H1 (cell line): Measurements from ENCODE around the gene TAS2R38. TPM values are rescaled to one million over a fixed set of nuclear protein-coding genes. Genes with fewer than 3 reads are reported as not detected.

Source experiments
- CTCF ChIA-PET: fragments of 300-600 bp; sonication (Branson Sonifier 250); formaldehyde crosslinking; loops from one replicate; lab custom pipeline; 2021; ENCODE audit not compliant: partially characterized antibody; lab: Charles Lee
- POLR2A ChIA-PET: fragments of 300-600 bp; sonication (Branson Sonifier 250); formaldehyde crosslinking; loops from one replicate; lab custom pipeline; 2021; ENCODE audit warnings: inconsistent platforms; ENCODE audit not compliant: partially characterized antibody; lab: Charles Lee
- DNase-seq, 2 experiments: peaks; one replicate each; pipeline versions ENCODE4 v3.0.0 to v3.0.0-alpha.2; 2010 to 2022; ENCODE audit warnings: low spot score in 2 of 2, low read depth in 1 of 2, mixed read lengths in 1 of 2
- FAIRE-seq: peaks from 2 replicates; lab custom pipeline; 2011; peaks lifted over from hg19 to GRCh38; lab: Jason Lieb, UNC
- H2AFZ ChIP-seq: 2 replicates; pipeline ENCODE4 v1.8.1; 2012; ENCODE audit warnings: low read length, inconsistent platforms
- H2AK5ac ChIP-seq: 2 replicates; pipeline ENCODE4 v1.6.1; 2013; ENCODE audit warnings: low read depth, low read length
- H2BK120ac ChIP-seq: replicated peaks from 2 replicates; pipeline ENCODE3; 2013; ENCODE audit warnings: low read depth, low read length, inconsistent platforms
- H2BK12ac ChIP-seq: 2 replicates; pipeline ENCODE4 v1.6.1; 2013; ENCODE audit warnings: low read depth, low read length
- H2BK15ac ChIP-seq: 2 replicates; pipeline ENCODE4 v1.6.1; 2013; ENCODE audit warnings: low read length
- H2BK20ac ChIP-seq: 2 replicates; pipeline ENCODE4 v1.6.1; 2013; ENCODE audit warnings: low read length
- H2BK5ac ChIP-seq: 2 replicates; pipeline ENCODE4 v1.6.1; 2013; ENCODE audit warnings: low read depth, low read length
- H3K14ac ChIP-seq: 2 replicates; pipeline ENCODE4 v1.6.1; 2013; ENCODE audit warnings: inconsistent platforms; ENCODE audit not compliant: insufficient read length
- H3K18ac ChIP-seq: 2 replicates; pipeline ENCODE4 v1.6.1; 2013; ENCODE audit warnings: low read length; ENCODE audit errors: extremely low read depth
- H3K23ac ChIP-seq: 2 replicates; pipeline ENCODE4 v1.6.1; 2013; ENCODE audit warnings: inconsistent platforms; ENCODE audit not compliant: insufficient read length
- H3K23me2 ChIP-seq: 2 replicates; pipeline ENCODE4 v1.6.1; 2013; ENCODE audit warnings: low read depth, low read length
- H3K27ac ChIP-seq: 2 replicates; pipeline ENCODE4 v1.6.1; 2011; ENCODE audit warnings: low read depth, low read length, inconsistent platforms
- H3K27me3 ChIP-seq, 4 experiments: replicated peaks in 1 of 4; 1 replicate in 1 of 4; 2 replicates in 3 of 4; pipeline versions ENCODE4 v1.6.1 to v1.8.1; 2011 to 2013; ENCODE audit warnings: low read length in 3 of 4, mild to moderate bottlenecking in 3 of 4, inconsistent platforms in 2 of 4, mixed read lengths in 2 of 4, moderate library complexity in 1 of 4; ENCODE audit not compliant: control insufficient read depth in 3 of 4, insufficient read depth in 3 of 4; ENCODE audit errors: extremely low read depth in 1 of 4
- H3K36me3 ChIP-seq, 4 experiments: 2 replicates each; pipeline versions ENCODE4 v1.6.1 to v1.8.1; 2011 to 2013; ENCODE audit warnings: mild to moderate bottlenecking in 4 of 4, low read length in 3 of 4, moderate library complexity in 2 of 4, control low read depth in 1 of 4, inconsistent platforms in 1 of 4; ENCODE audit not compliant: insufficient read depth in 4 of 4, control insufficient read depth in 2 of 4
- H3K4ac ChIP-seq: replicated peaks from 2 replicates; pipeline ENCODE3; 2013; ENCODE audit warnings: low read length, low read depth, mixed read lengths, inconsistent platforms; ENCODE audit not compliant: insufficient read length
- H3K4me1 ChIP-seq, 4 experiments: replicated peaks in 1 of 4; 1 replicate in 1 of 4; 2 replicates in 3 of 4; pipeline versions ENCODE4 v1.6.1 to v1.8.1; 2011 to 2013; ENCODE audit warnings: low read length in 3 of 4, inconsistent platforms in 2 of 4, mixed read lengths in 1 of 4; ENCODE audit not compliant: insufficient read depth in 4 of 4, control insufficient read depth in 3 of 4
- H3K4me2 ChIP-seq, 2 experiments: 2 replicates each; pipeline versions ENCODE4 v1.6.1 to v1.8.1; 2011 to 2013; ENCODE audit warnings: low read depth in 2 of 2, low read length in 2 of 2, control low read depth in 1 of 2, inconsistent platforms in 1 of 2, mild to moderate bottlenecking in 1 of 2; ENCODE audit not compliant: insufficient read depth in 1 of 2
- H3K4me3 ChIP-seq, 4 experiments: fragments of 200-600, 300-600 bp in 1 of 4; sonication (generic), shearing (Covaris generic), sonication (Bioruptor Twin) in 1 of 4; 2 replicates each; pipeline versions ENCODE4 v1.5.1 to v1.8.1; 2011 to 2016; ENCODE audit warnings: low read length in 4 of 4, low read depth in 3 of 4, control low read depth in 2 of 4, inconsistent platforms in 2 of 4, mild to moderate bottlenecking in 2 of 4, mixed read lengths in 1 of 4, moderate library complexity in 1 of 4; ENCODE audit not compliant: insufficient read depth in 2 of 4; ENCODE audit errors: extremely low read depth in 1 of 4
- H3K56ac ChIP-seq: replicated peaks from 2 replicates; pipeline ENCODE3; 2013; ENCODE audit warnings: low read depth, mild to moderate bottlenecking, mixed read lengths, low read length, inconsistent platforms; ENCODE audit not compliant: insufficient read length
- H3K79me1 ChIP-seq: 2 replicates; pipeline ENCODE4 v1.6.1; 2013; ENCODE audit warnings: low read depth, low read length, control low read depth
- H3K79me2 ChIP-seq, 2 experiments: 2 replicates each; pipeline versions ENCODE4 v1.6.1 to v1.8.1; 2012 to 2013; ENCODE audit warnings: low read length in 2 of 2, mild to moderate bottlenecking in 2 of 2, inconsistent platforms in 1 of 2; ENCODE audit not compliant: insufficient read depth in 2 of 2, control insufficient read depth in 1 of 2
- H3K9ac ChIP-seq, 4 experiments: replicated peaks in 1 of 4; 1 replicate in 1 of 4; 2 replicates in 3 of 4; pipeline versions ENCODE4 v1.6.1 to v1.8.1; 2011 to 2013; ENCODE audit warnings: low read depth in 3 of 4, low read length in 3 of 4, control low read depth in 2 of 4, mild to moderate bottlenecking in 2 of 4, moderate library complexity in 2 of 4, inconsistent platforms in 1 of 4; ENCODE audit errors: extremely low read depth in 1 of 4
- H3K9me3 ChIP-seq, 2 experiments: 2 replicates each; pipeline versions ENCODE4 v1.6.1 to v1.8.1; 2012 to 2013; ENCODE audit warnings: mild to moderate bottlenecking in 2 of 2, moderate library complexity in 2 of 2, control low read depth in 1 of 2, inconsistent platforms in 1 of 2, low read depth in 1 of 2, low read length in 1 of 2, mixed read lengths in 1 of 2; ENCODE audit not compliant: insufficient read depth in 2 of 2
- H4K20me1 ChIP-seq, 2 experiments: replicated peaks in 1 of 2; 2 replicates each; pipeline versions ENCODE3 to v1.8.1; 2011 to 2013; ENCODE audit warnings: inconsistent platforms in 2 of 2, low read length in 2 of 2, mild to moderate bottlenecking in 1 of 2; ENCODE audit not compliant: insufficient read depth in 2 of 2, control insufficient read depth in 1 of 2
- H4K5ac ChIP-seq: 2 replicates; pipeline ENCODE4 v1.6.1; 2013; ENCODE audit warnings: low read length, low read depth, mixed read lengths, inconsistent platforms; ENCODE audit not compliant: insufficient read length
- H4K8ac ChIP-seq: 2 replicates; pipeline ENCODE4 v1.8.0; 2013; ENCODE audit warnings: mild to moderate bottlenecking, moderate library complexity, low read length, inconsistent platforms; ENCODE audit not compliant: insufficient read depth; ENCODE audit errors: extremely low read depth
- H4K91ac ChIP-seq: replicated peaks from 2 replicates; pipeline ENCODE3; 2013; ENCODE audit warnings: low read length, mixed read lengths, inconsistent platforms; ENCODE audit not compliant: insufficient read length
- BACH1 ChIP-seq: IDR thresholded peaks from 2 replicates; pipeline ENCODE4 v1.6.1; 2012; ENCODE audit warnings: low read length, improper control_type of control experiment
- HDAC2 ChIP-seq, 2 experiments: fragments of 300-600 bp in 1 of 2; sonication (generic) in 1 of 2; IDR thresholded peaks; 2 replicates each; pipeline ENCODE4 v1.6.1; 2011 to 2012; ENCODE audit warnings: low read depth in 2 of 2, low read length in 2 of 2, mild to moderate bottlenecking in 2 of 2, moderate library complexity in 2 of 2, borderline replicate concordance in 1 of 2, inconsistent platforms in 1 of 2
- HDAC6 ChIP-seq: IDR thresholded peaks from one replicate; pipeline ENCODE4 v1.7.1; 2012; ENCODE audit warnings: low read depth, mild to moderate bottlenecking, inconsistent platforms, low read length, moderate library complexity
- KDM5A ChIP-seq: fragments of 200-600 bp; IDR thresholded peaks from 2 replicates; pipeline ENCODE4 v1.7.1; 2012; ENCODE audit warnings: mild to moderate bottlenecking, low read length, inconsistent platforms, mixed read lengths
- MAFK ChIP-seq: IDR thresholded peaks from 2 replicates; pipeline ENCODE4 v1.6.1; 2012; ENCODE audit warnings: low read depth, mild to moderate bottlenecking, improper control_type of control experiment, low read length
- NRF1 ChIP-seq: IDR thresholded peaks from 2 replicates; pipeline ENCODE4 v1.6.1; 2011; ENCODE audit warnings: mild to moderate bottlenecking, low read depth, low read length, improper control_type of control experiment
- SP2 ChIP-seq: IDR thresholded peaks from 2 replicates; pipeline ENCODE4 v1.6.1; 2012; ENCODE audit warnings: mild to moderate bottlenecking, low read length, inconsistent platforms
- SP4 ChIP-seq: IDR thresholded peaks from 2 replicates; pipeline ENCODE4 v1.6.1; 2012; ENCODE audit warnings: low read length, inconsistent platforms
- SUZ12 ChIP-seq: fragments of 200-600 bp; sonication (generic); IDR thresholded peaks from 2 replicates; pipeline ENCODE4 v1.6.1; 2012; ENCODE audit warnings: mild to moderate bottlenecking, inconsistent platforms, low read length, moderate library complexity, mixed read lengths
- TAF1 ChIP-seq: IDR thresholded peaks from 2 replicates; pipeline ENCODE4 v1.6.1; 2011; ENCODE audit warnings: mild to moderate bottlenecking, low read depth, low read length
- TBP ChIP-seq: IDR thresholded peaks from 2 replicates; pipeline ENCODE4 v1.6.1; 2011; ENCODE audit warnings: low read depth, low read length, improper control_type of control experiment
- TCF12 ChIP-seq: IDR thresholded peaks from 2 replicates; pipeline ENCODE4 v1.6.1; 2011; ENCODE audit warnings: low read depth, mild to moderate bottlenecking, low read length
- WGBS, 2 experiments: shearing (Covaris generic) in 1 of 2; methylation state at CpG; one replicate each; pipeline versions ENCODE4 v1.1.6 to v1.1.7; 2013 to 2015; ENCODE audit warnings: low lambda C conversion rate in 2 of 2, mixed read lengths in 2 of 2, inconsistent platforms in 1 of 2, low coverage in 1 of 2, missing lambda C conversion rate in 1 of 2; ENCODE audit not compliant: insufficient replicate concordance in 2 of 2, insufficient coverage in 1 of 2, insufficient read length in 1 of 2; ENCODE audit errors: extremely low coverage in 1 of 2, missing lambda C conversion rate in 1 of 2; 5-methylcytosine and 5-hydroxymethylcytosine counted together
- polyA plus RNA-seq, 7 experiments: library from polyadenylated mRNA; depleted of rRNA in 3 of 7; stranded (reverse) in 5 of 7; unstranded in 2 of 7; fragments of >200 nt in 5 of 7; fragments of 200-250 nt in 2 of 7; gene quantifications; 1 replicate in 5 of 7; 2 replicates in 1 of 7; 4 replicates in 1 of 7; pipeline versions ENCODE4 v1.2.1 to v1.2.3, GENCODE V29; 2011 to 2013; ENCODE audit warnings: missing spikeins in 2 of 7, mixed read lengths in 2 of 7
- total RNA-seq: library from RNA; stranded (reverse); fragmentation: NEBNext Ultra II Directional; extraction: Animal tissue kit (Norgen Biotek cat#: 25700); gene quantifications from 2 replicates; pipeline ENCODE4 v1.2.1, GENCODE V29; 2021
- TF ChIP-seq, protein P1 (sequence below): IDR thresholded peaks from 2 replicates; pipeline ENCODE4 v1.6.1; 2012; ENCODE audit warnings: inconsistent platforms
- TF ChIP-seq, protein P2 (sequence below): IDR thresholded peaks from 2 replicates; pipeline ENCODE4 v1.6.1; 2011; ENCODE audit warnings: low read length, improper control_type of control experiment

TAS2R38 gene
- total and polyA plus RNA-seq, 2 of the 8 experiments (the other 6 are each of a cell fraction or from before 2014, with no cell fraction given), result 0.11 TPM; not detected in 1

DNA sequence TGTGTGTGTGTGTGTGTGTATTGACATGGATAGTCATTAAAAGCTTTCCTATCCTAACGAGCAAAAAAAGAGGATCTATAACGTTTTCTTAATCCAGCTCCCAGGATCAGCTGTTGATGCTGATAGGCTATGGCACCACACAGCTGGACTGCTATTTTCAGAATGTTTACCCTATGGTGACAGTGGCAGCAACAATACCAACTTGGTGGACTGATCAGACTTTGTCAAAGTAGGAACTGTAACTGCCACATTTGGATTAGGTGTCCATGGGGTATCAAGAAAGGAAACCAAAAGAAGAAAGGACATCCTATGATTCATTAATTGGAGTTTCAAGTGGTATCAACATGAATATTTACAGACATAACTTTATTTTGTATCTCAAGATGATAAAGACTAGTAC is 24.1 kb downstream of the TAS2R38 start:
- POLR2A ChIA-PET, result no interaction called here
- Histone ChIP-seq H3K27ac (no peak overlapping the region), H2BK20ac (no peak overlapping the region), H3K4me2 (no peak overlapping the region), H3K4me3 (no peak overlapping the region), H3K79me2 (no peaks in the 10 kb centered on the region), H4K91ac (no peak overlapping the region), H3K23me2 (no peaks in the 10 kb centered on the region), H3K79me1 (no peaks in the 10 kb centered on the region), H4K20me1 (no peaks in the 10 kb centered on the region), H3K18ac (no peak overlapping the region), H3K23ac (no peak overlapping the region), H3K4me1 (peaks cover 0 to 6% (median 0%) of the 10 kb centered on the region in 4 experiments; a peak in 1 of 7 replicates), H3K27me3 (no peaks in the 10 kb centered on the region), H2BK12ac (no peak overlapping the region), H4K5ac (no peak overlapping the region), H3K9ac (no peak overlapping the region), H2BK120ac (no peak overlapping the region), H3K9me3 (no peaks in the 10 kb centered on the region), H3K14ac (no peak overlapping the region), H3K4ac (no peak overlapping the region), H2BK5ac (no peak overlapping the region), H2BK15ac (no peak overlapping the region), H3K56ac (no peak overlapping the region), H2AFZ (no peak overlapping the region), H3K36me3 (no peaks in the 10 kb centered on the region), H2AK5ac (no peak overlapping the region), H4K8ac (no peak overlapping the region)
- CTCF ChIA-PET, result interaction anchor here (0.6 kb wide), 1 partner anchor 126 kb away, joined by 3 read pairs; no protein-coding TSS in a partner anchor
- WGBS, 2 experiments, result 90% methylated on average over 2 of the region's 2 CpGs; no CpG with 5 or more reads in 1 of the 2 experiments
- DNase-seq, result no peak
- no peak for FAIRE-seq
- no peak for TF ChIP-seq MAFK
- TF ChIP-seq, protein P1, sequence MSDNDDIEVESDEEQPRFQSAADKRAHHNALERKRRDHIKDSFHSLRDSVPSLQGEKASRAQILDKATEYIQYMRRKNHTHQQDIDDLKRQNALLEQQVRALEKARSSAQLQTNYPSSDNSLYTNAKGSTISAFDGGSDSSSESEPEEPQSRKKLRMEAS, result no peak
- no peak for TF ChIP-seq HDAC6
- no peak for TF ChIP-seq BACH1
- no peak for TF ChIP-seq TAF1
- no peak for TF ChIP-seq TBP
- no peak for TF ChIP-seq SP4
- no peak for TF ChIP-seq HDAC2 (IDR thresholded peaks at IDR 0.05; ENCODE audit: borderline replicate concordance in 1 of 2, low read depth in 2 of 2, low read length in 2 of 2)
- TF ChIP-seq KDM5A, result no peak
- TF ChIP-seq, protein P2, sequence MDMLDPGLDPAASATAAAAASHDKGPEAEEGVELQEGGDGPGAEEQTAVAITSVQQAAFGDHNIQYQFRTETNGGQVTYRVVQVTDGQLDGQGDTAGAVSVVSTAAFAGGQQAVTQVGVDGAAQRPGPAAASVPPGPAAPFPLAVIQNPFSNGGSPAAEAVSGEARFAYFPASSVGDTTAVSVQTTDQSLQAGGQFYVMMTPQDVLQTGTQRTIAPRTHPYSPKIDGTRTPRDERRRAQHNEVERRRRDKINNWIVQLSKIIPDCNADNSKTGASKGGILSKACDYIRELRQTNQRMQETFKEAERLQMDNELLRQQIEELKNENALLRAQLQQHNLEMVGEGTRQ, result no peak
- TF ChIP-seq NRF1, result no peak
- TF ChIP-seq SP2, result no peak
- no peak for TF ChIP-seq SUZ12
- TF ChIP-seq TCF12, result no peak
